Endothelial cell of umbilical vein (primary cell): ENCODE results near the gene NFKB2. TPM values are rescaled to one million over a fixed set of nuclear protein-coding genes. Genes with fewer than 3 reads are reported as not detected.

Experiments
- BruUV-seq: library from RNA; stranded (reverse); fragments of 400-500 nt; replicated peaks from 2 replicates; lab custom pipeline; 2021; lab: Mats Ljungman, UMichigan
- CTCF ChIA-PET: fragments of 300-600, 350-600 bp; sonication (Branson Sonifier 250); formaldehyde crosslinking; loops from one replicate; lab custom pipeline; 2021; ENCODE audit warnings: antibody characterized with exemption, inconsistent platforms; lab: Charles Lee
- POLR2A ChIA-PET: fragments of 300-600, 350-600 bp; sonication (Branson Sonifier 250); formaldehyde crosslinking; loops from one replicate; lab custom pipeline; 2021; ENCODE audit warnings: antibody characterized with exemption, inconsistent platforms; lab: Charles Lee
- DNase-seq: peaks from one replicate; pipeline ENCODE4 v3.0.0-alpha.2; 2011; ENCODE audit warnings: low read depth, low spot score
- FAIRE-seq: peaks from 2 replicates; lab custom pipeline; 2011; peaks lifted over from hg19 to GRCh38; lab: Jason Lieb, UNC
- H2AFZ ChIP-seq: 2 replicates; pipeline ENCODE4 v1.6.0; 2012; ENCODE audit warnings: low read depth, low read length, control low read depth, inconsistent platforms
- H3K27ac ChIP-seq: 2 replicates; pipeline ENCODE4 v1.5.1; 2011; ENCODE audit warnings: low read depth, mild to moderate bottlenecking, control low read depth, low read length, moderate library complexity; ENCODE audit not compliant: insufficient read depth
- H3K27me3 ChIP-seq, 2 experiments: 2 replicates each; pipeline versions ENCODE4 v1.6.0 to v1.6.1; 2011; ENCODE audit warnings: low read length in 2 of 2, mixed read lengths in 1 of 2; ENCODE audit not compliant: control insufficient read depth in 2 of 2, insufficient read depth in 2 of 2
- H3K36me3 ChIP-seq, 2 experiments: 2 replicates in 1 of 2; 3 replicates in 1 of 2; pipeline ENCODE4 v1.5.1; 2011; ENCODE audit warnings: low read length in 2 of 2, mild to moderate bottlenecking in 1 of 2, moderate library complexity in 1 of 2; ENCODE audit not compliant: control insufficient read depth in 2 of 2, insufficient read depth in 2 of 2; ENCODE audit errors: extremely low read depth in 1 of 2
- H3K4me1 ChIP-seq: 3 replicates; pipeline ENCODE4 v1.5.1; 2011; ENCODE audit warnings: mild to moderate bottlenecking, low read length; ENCODE audit not compliant: control insufficient read depth, insufficient read depth; ENCODE audit errors: extremely low read depth
- H3K4me2 ChIP-seq: 2 replicates; pipeline ENCODE4 v1.6.1; 2011; ENCODE audit warnings: low read length, control low read depth, mixed read lengths; ENCODE audit not compliant: insufficient read depth
- H3K4me3 ChIP-seq, 3 experiments: fragments of 200-600 bp in 1 of 3; sonication (generic), shearing (Covaris generic) in 1 of 3; replicated peaks in 1 of 3; 2 replicates each; pipeline ENCODE4 v1.5.1; 2011 to 2016; ENCODE audit warnings: control low read depth in 3 of 3, low read length in 3 of 3, mild to moderate bottlenecking in 2 of 3, inconsistent platforms in 1 of 3, low read depth in 1 of 3, moderate library complexity in 1 of 3; ENCODE audit not compliant: insufficient read depth in 1 of 3
- H3K79me2 ChIP-seq: 2 replicates; pipeline ENCODE4 v1.6.0; 2012; ENCODE audit warnings: low read length, inconsistent platforms; ENCODE audit not compliant: control insufficient read depth, insufficient read depth
- H3K9ac ChIP-seq: replicated peaks from 2 replicates; pipeline ENCODE3; 2011; ENCODE audit warnings: low read length, control low read depth; ENCODE audit not compliant: insufficient read depth; ENCODE audit errors: extremely low read depth
- H3K9me1 ChIP-seq: replicated peaks from 3 replicates; pipeline ENCODE4 v1.6.0; 2011; ENCODE audit warnings: mild to moderate bottlenecking, low read length; ENCODE audit not compliant: control insufficient read depth, insufficient read depth; ENCODE audit errors: extremely low read depth
- H3K9me3 ChIP-seq: replicated peaks from 2 replicates; pipeline ENCODE4 v1.5.1; 2012; ENCODE audit warnings: low read length, inconsistent platforms; ENCODE audit not compliant: control insufficient read depth, insufficient read depth
- H4K20me1 ChIP-seq: replicated peaks from 2 replicates; pipeline ENCODE3; 2011; ENCODE audit warnings: mild to moderate bottlenecking, low read length; ENCODE audit not compliant: control insufficient read depth, insufficient read depth; ENCODE audit errors: extremely low read depth
- CTCF ChIP-seq, 2 donors: IDR thresholded peaks; 1 replicate in 1 of 2; 2 replicates in 1 of 2; pipeline ENCODE4 v1.5.1; 2011; ENCODE audit warnings: low read length in 2 of 2, mild to moderate bottlenecking in 2 of 2, moderate library complexity in 2 of 2, control low read depth in 1 of 2, inconsistent platforms in 1 of 2, low read depth in 1 of 2; ENCODE audit not compliant: insufficient read depth in 1 of 2; ENCODE audit errors: extremely low read depth in 1 of 2
- EZH2 ChIP-seq: IDR thresholded peaks from 2 replicates; pipeline ENCODE4 v1.6.1; 2012; ENCODE audit warnings: borderline replicate concordance, low read depth, mild to moderate bottlenecking, moderate library complexity, low read length, inconsistent platforms; ENCODE audit not compliant: severe bottlenecking
- FOS ChIP-seq: IDR thresholded peaks from 2 replicates; pipeline ENCODE4 v1.6.1; 2011; ENCODE audit warnings: mild to moderate bottlenecking, low read length, moderate library complexity, borderline replicate concordance; ENCODE audit not compliant: insufficient read depth
- GATA2 ChIP-seq: IDR thresholded peaks from 2 replicates; pipeline ENCODE4 v1.7.0; 2011; ENCODE audit warnings: low read depth, mild to moderate bottlenecking, moderate library complexity, mixed read lengths, low read length; ENCODE audit not compliant: insufficient read length, insufficient read depth
- JUN ChIP-seq: IDR thresholded peaks from 2 replicates; pipeline ENCODE4 v1.6.1; 2011; ENCODE audit warnings: borderline replicate concordance, low read depth; ENCODE audit not compliant: insufficient read length, insufficient read depth
- MAX ChIP-seq: IDR thresholded peaks from 2 replicates; pipeline ENCODE4 v1.6.1; 2011; ENCODE audit not compliant: insufficient read depth, insufficient read length
- MYC ChIP-seq: IDR thresholded peaks from one replicate; pipeline ENCODE4 v1.6.1; 2011; ENCODE audit warnings: mild to moderate bottlenecking, low read depth, low read length
- POLR2A ChIP-seq: IDR thresholded peaks from 2 replicates; pipeline ENCODE4 v1.6.1; 2012; ENCODE audit warnings: low read depth, mild to moderate bottlenecking, control low read depth, low read length
- POLR2AphosphoS5 ChIP-seq: IDR thresholded peaks from 2 replicates; pipeline ENCODE4 v1.6.1; 2012; ENCODE audit warnings: low read depth, mild to moderate bottlenecking, control low read depth, low read length, moderate library complexity; ENCODE audit not compliant: insufficient read depth
- dilution Hi-C: fragments of 300-500 bp; cut with MboI; formaldehyde crosslinking; loops from one replicate; pipeline ENCODE4 v1.15.0; 2019; ENCODE audit warnings: low sequenced_read_pairs; ENCODE audit not compliant: extremely low pct_ligation_motif_present
- intact Hi-C: fragments of 100-400 bp; cut with micrococcal nuclease; formaldehyde crosslinking; loops from one replicate; pipeline ENCODE4 v1.10.0; 2022
- polyA plus RNA-seq, 4 experiments: library from polyadenylated mRNA; depleted of rRNA in 3 of 4; stranded (reverse) in 3 of 4; unstranded in 1 of 4; fragments of >200 nt; gene quantifications; 2 replicates each; pipeline versions ENCODE4 v1.2.1 to v1.2.3, GENCODE V29; 2011 to 2012; ENCODE audit warnings: missing spikeins in 1 of 4
- total RNA-seq: library from RNA; stranded (reverse); gene quantifications from 2 replicates; pipeline ENCODE4 v1.2.3, GENCODE V29; 2021

NFKB2 gene
- total and polyA plus RNA-seq, 2 donors (not counting 3 experiments of a cell fraction or from before 2014, with no cell fraction given): 21.0 to 25.6 TPM

- Histone ChIP-seq H3K9me3 (no peaks in the 10 kb centered on the region), H3K79me2 (no peaks in the 10 kb centered on the region), H3K9me1 (no peaks in the 10 kb centered on the region), H3K4me1 (peaks cover 10% of the 10 kb centered on the region), H3K4me2 (no peak overlapping the region), H3K27me3 (no peaks in the 10 kb centered on the region), H3K27ac (no peak overlapping the region), H3K36me3 (peaks cover 0 to 32% of the 10 kb centered on the region in 2 experiments), H2AFZ (no peak overlapping the region), H3K4me3 (no peak overlapping the region), H4K20me1 (no peaks in the 10 kb centered on the region), H3K9ac (no peak overlapping the region)
- FAIRE-seq: no peak
- dilution Hi-C loops: no loop called here
- intact Hi-C loops: no loop called here
- ChIA-PET POLR2A (interaction anchor here (1.0 kb wide), 1 partner anchor 14 kb away, joined by 3 read pairs; no protein-coding TSS in a partner anchor), CTCF (interaction anchor here (1.0 to 9.2 kb wide), 16 partner anchors 12 to 233 kb away, joined by 3 to 168 read pairs (median 4); partner anchors contain the start of genes CUEDC2 and FBXL15)
- no peak for DNase-seq
- TF ChIP-seq CTCF (IDR thresholded peaks at IDR 0.05; ENCODE audit: extremely low read depth in 1 of 2, insufficient read depth in 1 of 2, low read depth in 1 of 2, low read length in 2 of 2): no peak
- no peak for TF ChIP-seq MAX
- no peak for TF ChIP-seq EZH2
- TF ChIP-seq POLR2A: no peak
- TF ChIP-seq JUN: no peak
- TF ChIP-seq MYC: no peak
- no peak for TF ChIP-seq GATA2
- no peak for TF ChIP-seq FOS
- TF ChIP-seq POLR2AphosphoS5: no peak
- BruUV-seq: no TSS peak
These were observed 4.6 kb downstream of the NFKB2 start for GRCh38 chr10:102400076-102400475.
